C1 segment of cervical spinal cord (tissue), 14 donors: ENCODE results near the gene ACBD6.
"Not testable (repeated sequence)": the region's sequence is repeated elsewhere in the genome, so short reads cannot be mapped to it uniquely, and the experiment has no call there.

Experiments
- DNase-seq, 14 donors: peaks; one replicate each; lab custom pipeline; 2025; lab: John Stamatoyannopoulos, UW

Gene ACBD6

GRCh38 chr1:180489313-180489712 lies 13.1 kb downstream of the ACBD6 start:
- DNase-seq, result no peak

DNA sequence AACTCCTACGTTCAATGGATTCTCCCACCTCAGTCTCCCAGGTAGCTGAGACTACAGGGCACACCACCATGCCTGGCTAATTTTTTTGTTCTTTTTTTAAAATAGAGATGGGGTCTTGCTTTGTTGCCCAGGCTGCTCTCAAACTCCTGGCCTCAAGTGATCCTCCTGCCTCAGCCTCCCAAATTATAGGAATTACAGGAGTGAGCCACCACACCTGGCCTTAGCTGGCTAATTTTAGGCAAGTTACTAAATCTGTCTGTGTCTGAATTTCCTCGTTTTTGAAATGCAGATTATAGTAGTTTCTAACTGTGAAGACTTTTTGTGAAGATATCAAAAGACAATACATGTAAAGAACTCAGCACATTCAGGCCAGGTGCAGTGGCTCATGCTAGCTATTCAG lies 13.7 kb downstream of the ACBD6 start:
- DNase-seq, result no peak

DNA sequence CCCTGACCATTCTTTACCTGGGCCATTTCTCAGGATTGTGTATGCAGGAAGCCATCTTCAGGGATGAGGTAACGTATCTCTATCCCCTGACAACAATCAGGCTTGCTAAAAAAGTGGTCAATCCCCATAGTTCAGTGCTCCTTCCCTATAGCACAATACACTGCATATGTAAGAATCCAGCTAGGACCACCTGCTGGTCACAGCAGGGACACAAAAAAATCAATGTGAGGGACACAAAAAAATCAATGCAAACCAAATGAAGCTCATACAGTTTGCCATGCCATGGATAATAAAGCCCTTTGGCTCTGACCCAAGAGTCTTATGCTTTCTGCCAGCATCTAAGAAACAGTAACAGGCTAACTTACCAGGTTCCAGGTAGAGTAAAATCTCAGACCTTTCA lies 16.3 kb downstream of the ACBD6 start:
- DNase-seq, result no peak

GRCh38 chr1:180484490-180484889 lies 17.9 kb downstream of the ACBD6 start:
- DNase-seq, result no peak

DNA sequence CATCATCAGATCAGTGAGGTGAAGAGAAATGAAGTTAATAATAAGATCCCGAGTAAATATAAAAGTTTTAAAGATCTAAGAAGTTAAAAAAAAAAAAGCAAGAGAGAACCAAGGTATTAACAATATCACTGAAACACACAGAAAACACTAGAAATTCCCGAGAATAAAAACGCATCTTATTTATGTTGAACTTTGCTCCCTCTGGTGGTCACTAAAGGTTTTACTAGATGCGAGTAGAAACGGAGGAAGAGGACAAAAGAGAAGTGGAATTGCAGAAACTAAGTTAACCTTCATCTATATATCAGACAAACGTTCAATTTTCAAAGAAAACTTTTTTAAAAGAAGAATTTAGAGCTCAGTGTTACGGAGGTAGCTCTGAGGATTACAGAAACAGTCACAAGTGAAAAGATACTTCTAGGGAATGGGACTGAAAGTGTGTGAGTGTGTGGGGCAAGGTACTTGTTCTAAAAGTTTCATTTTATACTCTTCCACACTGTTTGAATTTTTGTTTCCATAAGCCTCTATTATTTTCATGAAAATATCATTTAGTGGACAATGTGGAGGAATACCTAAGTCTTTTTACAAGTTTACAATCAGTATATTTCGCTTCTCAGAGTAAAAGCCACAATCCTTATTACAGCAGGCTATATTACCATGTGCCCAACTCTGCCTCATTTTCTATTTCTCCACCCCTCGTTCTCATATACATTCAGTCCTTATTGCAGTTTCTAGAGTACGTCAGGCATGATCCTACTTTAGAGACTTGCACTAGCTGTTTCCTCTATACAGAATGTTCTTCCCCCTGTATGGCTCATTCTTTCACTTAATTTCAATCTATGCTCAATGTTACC lies 19.7 kb downstream of the ACBD6 start:
- DNase-seq, result peak in 2 of 14 donors; percentile 8 to 28

DNA sequence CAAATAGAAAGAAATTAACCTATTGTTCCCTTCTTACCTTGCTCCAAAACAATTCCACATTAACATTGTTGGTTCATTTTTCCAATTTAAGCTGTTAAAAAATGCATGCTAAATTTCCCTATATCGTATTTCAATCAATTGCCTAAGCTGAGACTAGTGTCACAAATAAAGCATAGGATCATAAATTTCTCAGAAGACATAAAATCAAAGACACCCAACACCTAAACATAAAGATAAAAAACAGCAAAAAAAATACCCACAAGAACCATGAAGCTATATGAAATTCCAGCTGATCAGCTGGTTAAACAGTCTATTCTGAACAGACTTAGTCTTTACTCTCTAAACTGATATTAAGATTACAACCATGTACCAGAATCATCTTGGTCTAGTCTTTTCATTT lies 32.3 kb downstream of the ACBD6 start:
- no peak for DNase-seq

GRCh38 chr1:180468311-180468710 lies 34.1 kb downstream of the ACBD6 start:
- DNase-seq, result no peak

DNA sequence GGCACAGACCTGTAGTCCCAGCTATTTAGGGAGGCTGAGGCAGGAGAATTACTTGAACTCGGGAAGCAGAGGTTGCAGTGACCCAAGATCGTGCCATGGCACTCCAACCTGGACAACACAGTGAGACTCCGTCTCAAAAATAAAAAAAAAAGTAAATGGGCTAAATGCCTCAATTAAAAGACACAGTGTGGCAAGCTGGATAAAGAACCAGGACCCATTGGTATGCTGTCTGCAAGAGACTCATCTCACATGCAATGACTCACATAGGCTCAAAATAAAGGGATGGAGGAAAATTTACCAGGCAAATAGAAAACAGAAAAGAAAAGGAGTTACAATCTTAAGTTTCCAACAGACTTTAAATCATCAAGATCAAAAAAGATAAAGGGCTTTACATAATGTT lies 40.3 kb downstream of the ACBD6 start:
- no peak for DNase-seq

DNA sequence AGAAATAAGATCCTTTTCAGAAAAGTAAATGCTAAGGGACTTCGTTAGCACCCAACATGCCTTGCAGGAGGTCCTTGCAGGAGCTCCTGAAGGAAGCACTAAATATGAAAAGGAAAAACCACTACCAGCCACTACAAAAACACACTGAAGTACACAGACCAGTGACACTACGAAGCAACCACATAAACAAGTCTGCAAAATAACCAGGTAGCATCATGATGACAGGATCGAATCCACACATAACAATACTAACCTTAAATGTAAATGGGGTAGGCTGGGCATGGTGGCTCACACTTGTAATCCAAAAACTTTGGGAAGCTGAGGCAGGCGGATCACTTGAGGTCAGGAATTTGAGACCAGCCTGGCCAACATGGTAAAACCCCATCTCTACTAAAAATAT lies 40.7 kb downstream of the ACBD6 start:
- not testable (repeated sequence) for DNase-seq

- no peak for DNase-seq
Observed at GRCh38 chr1:180458807-180459206, 43.6 kb downstream of the ACBD6 start.

DNA sequence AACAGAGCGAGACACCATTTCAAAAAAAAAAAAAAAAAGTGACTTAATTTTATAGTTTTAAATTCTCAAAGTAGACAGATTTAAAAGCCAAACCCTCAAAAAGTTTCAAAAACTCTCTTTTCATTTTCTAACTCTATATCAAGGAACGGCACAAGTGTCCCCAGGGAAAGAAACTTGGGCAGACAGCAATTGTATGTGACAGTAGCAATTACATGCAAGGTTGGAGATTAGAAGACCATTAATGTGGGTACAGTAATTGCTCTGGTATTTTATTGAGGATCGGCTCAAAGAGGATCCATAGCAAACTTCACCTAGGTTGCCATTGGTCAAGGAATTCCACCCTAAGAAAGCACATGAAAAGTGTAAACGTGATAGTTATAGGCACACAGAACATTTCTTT lies 46.2 kb downstream of the ACBD6 start:
- DNase-seq, result no peak

- DNase-seq, result no peak
Observed at GRCh38 chr1:180451504-180451903, 50.9 kb downstream of the ACBD6 start.

DNA sequence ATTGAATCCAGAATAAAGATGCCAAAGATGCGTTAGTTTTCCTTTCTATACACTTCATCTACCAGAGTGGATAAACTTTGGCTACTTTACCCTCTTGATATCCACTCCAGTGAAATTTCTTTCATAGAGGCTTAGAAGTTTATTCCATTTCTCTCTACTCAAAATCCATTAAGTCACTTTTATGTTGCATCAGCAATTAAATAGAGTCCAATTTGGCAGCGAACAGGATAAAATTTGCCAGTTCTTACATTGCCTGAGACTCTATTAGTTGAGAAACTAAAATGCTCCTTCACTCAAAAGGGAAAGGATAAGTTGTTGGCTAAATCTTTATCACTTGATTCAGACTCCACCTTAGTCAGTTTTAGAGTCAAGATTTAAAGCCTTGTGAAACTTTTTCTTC lies 57.9 kb downstream of the ACBD6 start:
- DNase-seq, result no peak

GRCh38 chr1:180440335-180440734 lies 62.0 kb downstream of the ACBD6 start:
- no peak for DNase-seq

GRCh38 chr1:180435566-180435965 lies 66.8 kb downstream of the ACBD6 start:
- no peak for DNase-seq

DNA sequence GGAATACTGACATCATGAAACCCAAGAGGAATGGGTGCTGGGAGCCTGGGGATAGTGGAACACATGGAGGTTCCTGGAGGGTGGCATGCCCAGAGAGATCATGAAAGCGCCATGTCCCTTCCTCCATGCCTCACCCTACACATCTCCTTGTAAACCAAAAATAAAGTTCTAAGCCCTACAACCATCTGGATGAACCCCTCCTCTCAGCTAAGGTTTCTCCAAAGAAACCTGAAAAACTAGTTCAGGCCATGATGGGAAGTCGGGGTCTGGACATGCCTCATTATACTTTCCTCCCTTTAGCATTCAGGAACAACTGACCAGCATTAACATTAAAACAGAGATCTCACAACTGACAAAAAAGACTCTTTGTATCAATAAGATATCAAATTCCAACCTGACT lies 68.5 kb downstream of the ACBD6 start:
- DNase-seq, result no peak

GRCh38 chr1:180431683-180432082 lies 70.7 kb downstream of the ACBD6 start:
- DNase-seq, result no peak

GRCh38 chr1:180428782-180429695 lies 73.3 kb downstream of the ACBD6 start:
- DNase-seq, result no peak

DNA sequence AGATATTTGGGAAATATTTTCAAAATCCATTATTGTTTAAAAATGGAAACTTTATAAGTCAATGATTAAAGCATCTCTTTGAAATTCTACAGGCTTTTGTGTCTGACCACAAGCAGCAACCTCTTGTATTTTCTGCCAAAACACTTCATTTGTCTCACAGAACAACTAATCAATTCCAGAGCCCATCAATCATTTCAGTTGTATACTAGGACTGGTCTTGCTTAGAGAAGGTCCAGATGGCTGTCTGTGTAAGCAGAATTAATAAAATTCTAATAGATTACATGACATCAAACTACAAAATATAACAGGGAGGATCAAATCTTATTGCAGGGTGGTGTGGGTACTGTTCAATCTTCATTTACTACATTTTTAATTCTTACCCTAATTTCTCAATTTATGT lies 76.4 kb downstream of the ACBD6 start:
- DNase-seq, result no peak

DNA sequence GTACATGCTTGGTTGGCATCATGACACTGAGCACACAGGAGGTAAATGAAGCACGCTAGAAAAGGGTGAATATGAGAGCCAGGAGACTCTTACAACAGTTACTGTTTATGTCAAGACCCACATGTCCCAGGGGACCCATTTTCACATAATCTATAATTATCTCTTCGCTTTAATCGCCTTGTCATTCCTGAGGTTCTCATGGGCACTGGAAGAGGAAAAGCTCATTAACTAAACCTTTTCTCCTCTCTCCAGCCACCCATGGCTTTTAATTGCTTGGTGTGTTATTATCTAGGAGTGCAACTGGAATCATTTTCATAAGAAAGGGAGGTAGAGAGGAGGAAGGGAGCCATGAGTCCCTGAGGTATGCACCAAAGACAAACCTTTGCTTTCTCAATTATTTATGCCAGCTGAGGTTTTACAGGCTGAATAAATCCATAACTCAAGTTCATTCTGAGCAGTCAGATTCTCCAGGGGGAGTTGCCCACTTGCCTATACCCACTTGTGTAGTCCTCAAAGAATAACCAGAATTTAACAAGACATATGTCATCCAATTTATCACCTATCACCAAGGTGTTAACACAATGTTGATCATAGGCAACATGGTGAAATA lies 77.4 kb downstream of the ACBD6 start:
- no peak for DNase-seq

DNA sequence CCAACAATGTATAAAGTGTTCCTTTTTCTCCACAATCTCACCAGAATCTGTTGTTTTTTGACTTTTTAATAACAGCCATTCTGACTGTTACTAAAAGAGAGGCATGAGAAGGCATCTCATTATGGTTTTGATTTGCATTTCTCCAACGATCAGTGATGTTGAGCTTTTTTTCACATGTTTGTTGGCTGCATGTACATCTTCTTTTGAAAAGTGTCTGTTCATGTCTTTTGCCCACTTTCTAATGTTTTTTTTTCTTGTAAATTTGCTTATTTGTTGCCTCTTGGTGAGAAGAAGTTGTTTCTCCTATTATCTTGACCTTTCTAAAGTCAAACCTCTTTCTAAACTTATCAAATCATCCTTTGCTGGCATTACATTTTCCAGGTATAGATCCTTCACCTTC lies 80.8 kb downstream of the ACBD6 start:
- DNase-seq, result no peak

GRCh38 chr1:180421145-180421544 lies 81.2 kb downstream of the ACBD6 start:
- not testable (repeated sequence) for DNase-seq
